A549 treated with AZD9567 at 1 μM for 4 hours (cell line): ENCODE measurements around the gene RS1. TPM values are rescaled to one million over a fixed set of nuclear protein-coding genes. Genes with fewer than 3 reads are reported as not detected.

Experiments
- total RNA-seq: library from RNA; stranded (reverse); fragments of 200-300 nt; extraction: Qiagen RNA extraction; gene quantifications from 5 replicates; pipeline ENCODE4 v1.2.3, GENCODE V29; 2022; ENCODE audit not compliant: insufficient read depth

Gene RS1
- total RNA-seq: not detected in 5 replicates

DNA sequence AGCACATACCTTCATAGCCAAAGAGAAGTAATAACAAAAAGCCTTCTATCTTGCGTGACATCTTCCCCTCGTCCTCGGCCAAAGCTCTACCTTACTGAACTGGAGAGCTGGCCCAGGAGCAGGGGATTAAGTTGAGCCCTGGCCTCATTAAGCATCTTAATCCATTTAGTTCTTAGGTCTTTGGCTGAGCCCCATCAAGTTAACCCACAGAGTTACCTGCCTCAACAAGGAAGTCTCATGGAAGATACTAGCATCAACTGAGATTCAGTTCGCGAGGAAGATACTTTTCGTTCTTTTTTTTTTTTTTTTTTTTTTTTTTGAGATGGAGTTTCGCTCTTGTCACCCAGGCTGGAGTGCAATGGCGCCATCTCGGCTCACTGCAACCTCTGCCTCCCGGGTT lies at the start of gene RS1:
Gene RS1 (minus strand): TSS at position 101 of the 400 bp plus-strand sequence. CDS start 40 bp downstream, at position 61.

DNA sequence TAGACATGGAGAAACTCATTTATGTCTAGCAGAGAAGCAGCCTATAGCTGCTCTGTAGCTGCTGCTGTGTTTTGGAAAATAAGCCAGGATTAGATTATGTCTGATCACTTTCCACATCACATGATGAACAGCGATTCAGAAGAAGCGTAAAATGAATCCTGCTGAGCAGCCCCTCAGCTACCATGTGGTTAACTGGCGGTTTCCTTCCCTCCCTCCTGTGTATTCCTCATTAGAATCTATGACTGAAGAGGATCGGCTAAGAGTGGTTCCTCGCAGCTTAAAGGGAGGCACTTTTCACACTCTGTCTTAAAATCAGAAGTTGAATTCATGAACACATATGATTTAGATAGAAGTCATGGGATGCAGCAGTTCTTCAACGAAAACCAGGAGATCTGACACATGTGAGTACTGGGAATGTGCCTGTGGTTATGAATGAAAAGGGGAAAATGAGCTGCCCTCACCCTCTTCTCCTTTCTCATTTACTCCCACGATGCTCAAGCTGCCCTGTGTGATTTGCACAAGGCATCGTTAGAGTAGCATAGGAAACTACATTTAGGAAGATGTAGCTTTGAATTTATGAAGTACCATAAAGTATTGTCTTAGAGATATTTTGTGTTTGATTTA lies 35.6 kb upstream of the RS1 start, which contains the start of gene PPEF1:
Gene PPEF1 (plus strand): TSS at position 220 of the 624 bp plus-strand sequence. CDS start 136 bp downstream, at position 356.

Other genes with a start within 250 kb of the RS1 start
- 4.0 to 8.6 TPM (median 4.9 TPM) in 5 replicates for gene CDKL5, start 246.5 kb downstream of the RS1 start, total RNA-seq
- 1.00 to 2.5 TPM (median 1.2 TPM) in 5 replicates for gene PPEF1, start 35.5 kb upstream of the RS1 start, total RNA-seq